HEK293 (cell line): ENCODE measurements around the gene SMIM43.
A peak's percentile ranks its signal among the peaks of the same experiment; 100 is the strongest.

Source experiments
- EGR2 ChIP-seq: fragments of 450-650 bp; formaldehyde crosslinking; IDR thresholded peaks from 2 replicates; pipeline ENCODE4 v1.5.1; 2016; ENCODE audit warnings: low read depth, missing biosample characterization, missing genetic modification characterization
- ELK4 ChIP-seq: IDR thresholded peaks from 2 replicates; pipeline ENCODE4 v1.6.1; 2011; ENCODE audit warnings: mild to moderate bottlenecking, low read depth, low read length, borderline replicate concordance
- FEZF1 ChIP-seq: fragments of 450-650 bp; formaldehyde crosslinking; IDR thresholded peaks from 2 replicates; pipeline ENCODE4 v1.5.1; 2016; ENCODE audit warnings: missing biosample characterization, missing genetic modification characterization
- GLI2 ChIP-seq: fragments of 450-650 bp; formaldehyde crosslinking; IDR thresholded peaks from 2 replicates; pipeline ENCODE4; 2017; ENCODE audit warnings: missing biosample characterization, missing genetic modification characterization, low read depth, borderline replicate concordance
- MZF1 ChIP-seq: fragments of 450-650 bp; formaldehyde crosslinking; IDR thresholded peaks from 2 replicates; pipeline ENCODE4 v1.5.1; 2017; ENCODE audit warnings: missing biosample characterization, missing genetic modification characterization, borderline replicate concordance
- OSR2 ChIP-seq: fragments of 450-650 bp; formaldehyde crosslinking; IDR thresholded peaks from 2 replicates; pipeline ENCODE4 v1.5.1; 2016; ENCODE audit warnings: missing biosample characterization, missing genetic modification characterization
- PRDM6 ChIP-seq: fragments of 450-650 bp; formaldehyde crosslinking; IDR thresholded peaks from 2 replicates; pipeline ENCODE4 v1.5.1; 2017; ENCODE audit warnings: missing biosample characterization, missing genetic modification characterization
- ZFP37 ChIP-seq: fragments of 450-650 bp; formaldehyde crosslinking; IDR thresholded peaks from 2 replicates; pipeline ENCODE4 v1.5.1; 2016; ENCODE audit warnings: missing biosample characterization, missing genetic modification characterization
- ZNF140 ChIP-seq: fragments of 450-650 bp; formaldehyde crosslinking; IDR thresholded peaks from 2 replicates; pipeline ENCODE4 v1.5.1; 2016; ENCODE audit warnings: missing biosample characterization, missing genetic modification characterization
- ZNF155 ChIP-seq: fragments of 450-650 bp; formaldehyde crosslinking; IDR thresholded peaks from 2 replicates; pipeline ENCODE4 v1.5.1; 2016; ENCODE audit warnings: missing biosample characterization, missing genetic modification characterization
- ZNF18 ChIP-seq: fragments of 450-650 bp; formaldehyde crosslinking; IDR thresholded peaks from 2 replicates; pipeline ENCODE4 v1.5.1; 2016; ENCODE audit warnings: missing biosample characterization, missing genetic modification characterization
- ZNF202 ChIP-seq: fragments of 450-650 bp; formaldehyde crosslinking; IDR thresholded peaks from 2 replicates; pipeline ENCODE4 v1.5.1; 2016; ENCODE audit warnings: missing biosample characterization, missing genetic modification characterization, borderline replicate concordance
- ZNF23 ChIP-seq: fragments of 450-650 bp; formaldehyde crosslinking; IDR thresholded peaks from 2 replicates; pipeline ENCODE4 v1.5.1; 2016; ENCODE audit warnings: missing biosample characterization, missing genetic modification characterization, borderline replicate concordance
- ZNF280D ChIP-seq: fragments of 450-650 bp; formaldehyde crosslinking; IDR thresholded peaks from 2 replicates; pipeline ENCODE4 v1.5.1; 2016; ENCODE audit warnings: missing biosample characterization, missing genetic modification characterization
- ZNF366 ChIP-seq: fragments of 450-650 bp; formaldehyde crosslinking; conservative IDR thresholded peaks from 2 replicates; pipeline ENCODE4 v1.5.1; 2016; ENCODE audit warnings: missing biosample characterization, missing genetic modification characterization
- ZNF416 ChIP-seq: fragments of 450-650 bp; formaldehyde crosslinking; IDR thresholded peaks from 2 replicates; pipeline ENCODE4 v1.5.1; 2016; ENCODE audit warnings: missing biosample characterization, missing genetic modification characterization
- ZNF501 ChIP-seq: fragments of 450-650 bp; formaldehyde crosslinking; IDR thresholded peaks from 2 replicates; pipeline ENCODE4 v1.5.1; 2016; ENCODE audit warnings: missing biosample characterization, missing genetic modification characterization
- ZNF510 ChIP-seq: fragments of 450-650 bp; formaldehyde crosslinking; IDR thresholded peaks from 2 replicates; pipeline ENCODE4 v1.5.1; 2018; ENCODE audit warnings: mild to moderate bottlenecking, missing genetic modification characterization, missing biosample characterization; ENCODE audit not compliant: insufficient replicate concordance
- ZNF518A ChIP-seq: fragments of 450-650 bp; formaldehyde crosslinking; conservative IDR thresholded peaks from 2 replicates; pipeline ENCODE4 v1.5.1; 2016; ENCODE audit warnings: low read depth, missing biosample characterization, missing genetic modification characterization
- ZNF544 ChIP-seq: fragments of 450-650 bp; formaldehyde crosslinking; IDR thresholded peaks from 2 replicates; pipeline ENCODE4 v1.5.0; 2017; ENCODE audit warnings: missing biosample characterization, missing genetic modification characterization
- ZNF549 ChIP-seq: fragments of 450-650 bp; IDR thresholded peaks from 2 replicates; pipeline ENCODE4 v1.5.1; 2018; ENCODE audit warnings: missing biosample characterization, missing genetic modification characterization, mild to moderate bottlenecking, inconsistent platforms, moderate library complexity
- ZNF555 ChIP-seq: fragments of 450-650 bp; formaldehyde crosslinking; conservative IDR thresholded peaks from 2 replicates; pipeline ENCODE4 v1.5.1; 2017; ENCODE audit warnings: missing biosample characterization, mild to moderate bottlenecking, missing genetic modification characterization, inconsistent platforms
- ZNF629 ChIP-seq: fragments of 450-650 bp; formaldehyde crosslinking; IDR thresholded peaks from 2 replicates; pipeline ENCODE4 v1.5.1; 2017; ENCODE audit warnings: missing biosample characterization, missing genetic modification characterization
- ZNF639 ChIP-seq: fragments of 450-650 bp; formaldehyde crosslinking; IDR thresholded peaks from 2 replicates; pipeline ENCODE4 v1.5.1; 2016; ENCODE audit warnings: missing biosample characterization, missing genetic modification characterization
- ZNF645 ChIP-seq: fragments of 450-650 bp; formaldehyde crosslinking; IDR thresholded peaks from 2 replicates; pipeline ENCODE4; 2016; ENCODE audit warnings: missing biosample characterization, missing genetic modification characterization

SMIM43 gene

GRCh38 chr4:121721700-121722099 is 43.3 kb downstream of the SMIM43 start (continued):
- TF ChIP-seq ZNF280D (tag by site-specific recombination) = no peak
- no peak for TF ChIP-seq ZNF645 (tag by site-specific recombination)
- no peak for TF ChIP-seq EGR2 (tag by site-specific recombination)
- TF ChIP-seq PRDM6 (tag by site-specific recombination) = peak; percentile 85
- peak; percentile 97 for TF ChIP-seq FEZF1
- no peak; the same call in 1 of the 2 replicates for TF ChIP-seq ZNF18
- TF ChIP-seq ZNF639 (tag by site-specific recombination) = no peak
- TF ChIP-seq MZF1 (tag by site-specific recombination) = 0 out of 2 replicates have a peak, but pooled peaks have one; percentile 34
- TF ChIP-seq ZNF544 (tag by site-specific recombination) = no peak
- TF ChIP-seq GLI2 (tag by site-specific recombination) = peak; percentile 37; the same call in 1 of the 2 replicates
- TF ChIP-seq ZNF416 (tag by site-specific recombination) = no peak
- TF ChIP-seq ZNF202 = no peak
- TF ChIP-seq ZNF549 (tag by site-specific recombination) = no peak
- TF ChIP-seq ZNF23 (tag by site-specific recombination) = no peak
- 0 out of 2 replicates have a peak, but pooled peaks have one; percentile 28 for TF ChIP-seq ZNF501 (tag by site-specific recombination)
- TF ChIP-seq OSR2 = peak; percentile 78
- no peak for TF ChIP-seq ZNF518A (tag by site-specific recombination)
- no peak for TF ChIP-seq ELK4
- no peak for TF ChIP-seq ZNF510 (tag by site-specific recombination)
- peak; percentile 44 for TF ChIP-seq ZNF366
- no peak for TF ChIP-seq ZNF555 (tag by site-specific recombination)
- no peak for TF ChIP-seq ZNF155 (tag by site-specific recombination)
- TF ChIP-seq ZFP37 (tag by site-specific recombination) = no peak
- no peak for TF ChIP-seq ZNF140 (tag by site-specific recombination)
- TF ChIP-seq ZNF629 = peak; percentile 27; the same call in 1 of the 2 replicates
